Calu3 (cell line): ENCODE data around the gene CGRRF1. TPM values are rescaled to one million over a fixed set of nuclear protein-coding genes. Genes with fewer than 3 reads are reported as not detected.
A peak's percentile ranks its signal among the peaks of the same experiment; 100 is the strongest.

ENCODE experiments used
- BruUV-seq: library from RNA; stranded (reverse); fragments of 400-500 nt; replicated peaks from 2 replicates; lab custom pipeline; 2021; lab: Mats Ljungman, UMichigan
- CTCF ChIA-PET: fragments of 300-600 bp; sonication (Branson Sonifier 250); formaldehyde crosslinking; loops from one replicate; lab custom pipeline; 2022; ENCODE audit warnings: antibody characterized with exemption; lab: Charles Lee
- DNase-seq: peaks from one replicate; pipeline ENCODE4 v3.0.0; 2022
- H3K27ac Mint-ChIP-seq: one replicate; pipeline ENCODE4 v1.8.0; 2022; ENCODE audit warnings: mixed read lengths; ENCODE audit not compliant: unreplicated experiment
- H3K27me3 Mint-ChIP-seq: one replicate; pipeline ENCODE4 v1.8.0; 2022; ENCODE audit warnings: mixed read lengths; ENCODE audit not compliant: unreplicated experiment
- H3K36me3 Mint-ChIP-seq: one replicate; pipeline ENCODE4 v1.8.0; 2022; ENCODE audit warnings: mild to moderate bottlenecking, moderate library complexity, mixed read lengths; ENCODE audit not compliant: insufficient read depth, unreplicated experiment
- H3K4me1 Mint-ChIP-seq: one replicate; pipeline ENCODE4 v1.8.0; 2022; ENCODE audit warnings: mild to moderate bottlenecking, low read depth, mixed read lengths; ENCODE audit not compliant: unreplicated experiment
- H3K4me3 Mint-ChIP-seq: one replicate; pipeline ENCODE4 v1.8.0; 2022; ENCODE audit warnings: mild to moderate bottlenecking, low read depth, moderate library complexity, mixed read lengths; ENCODE audit not compliant: unreplicated experiment
- H3K9me3 Mint-ChIP-seq: one replicate; pipeline ENCODE4 v1.8.0; 2022; ENCODE audit warnings: low read depth, mixed read lengths; ENCODE audit not compliant: unreplicated experiment
- intact Hi-C: fragments of 100-400 bp; cut with micrococcal nuclease; formaldehyde crosslinking; loops from one replicate; pipeline ENCODE4 v1.10.0; 2022; ENCODE audit not compliant: unreplicated experiment
- total RNA-seq: library from RNA; stranded (reverse); gene quantifications from 2 replicates; pipeline ENCODE4 v1.2.3, GENCODE V29; 2022
- TF ChIP-seq, protein P1 (sequence below): fragments of 200-600 bp; IDR thresholded peaks from one replicate; pipeline ENCODE4 v1.8.0; 2022; ENCODE audit warnings: antibody characterized with exemption; ENCODE audit not compliant: unreplicated experiment

CGRRF1 gene
- total RNA-seq, 1 experiment from 2014 or later, result 12.4 TPM

GRCh38 chr14:54566410-54567223, 56.9 kb downstream of the CGRRF1 start, which contains the start of gene SAMD4A:
TSS of gene SAMD4A (plus strand) at chr14:54567128. CDS start at chr14:54567917, 789 bp downstream.
- Mint-ChIP-seq H3K4me1 (peaks cover 7% of the 10 kb centered on the region), H3K4me3 (peak within 1 kb of the TSS; percentile 92), H3K27me3 (no peaks in the 10 kb centered on the region), H3K9me3 (no peaks in the 10 kb centered on the region), H3K36me3 (peaks cover 37% of the 10 kb centered on the region), H3K27ac (peak within 1 kb of the TSS; percentile 80)
- TF ChIP-seq, protein P1, sequence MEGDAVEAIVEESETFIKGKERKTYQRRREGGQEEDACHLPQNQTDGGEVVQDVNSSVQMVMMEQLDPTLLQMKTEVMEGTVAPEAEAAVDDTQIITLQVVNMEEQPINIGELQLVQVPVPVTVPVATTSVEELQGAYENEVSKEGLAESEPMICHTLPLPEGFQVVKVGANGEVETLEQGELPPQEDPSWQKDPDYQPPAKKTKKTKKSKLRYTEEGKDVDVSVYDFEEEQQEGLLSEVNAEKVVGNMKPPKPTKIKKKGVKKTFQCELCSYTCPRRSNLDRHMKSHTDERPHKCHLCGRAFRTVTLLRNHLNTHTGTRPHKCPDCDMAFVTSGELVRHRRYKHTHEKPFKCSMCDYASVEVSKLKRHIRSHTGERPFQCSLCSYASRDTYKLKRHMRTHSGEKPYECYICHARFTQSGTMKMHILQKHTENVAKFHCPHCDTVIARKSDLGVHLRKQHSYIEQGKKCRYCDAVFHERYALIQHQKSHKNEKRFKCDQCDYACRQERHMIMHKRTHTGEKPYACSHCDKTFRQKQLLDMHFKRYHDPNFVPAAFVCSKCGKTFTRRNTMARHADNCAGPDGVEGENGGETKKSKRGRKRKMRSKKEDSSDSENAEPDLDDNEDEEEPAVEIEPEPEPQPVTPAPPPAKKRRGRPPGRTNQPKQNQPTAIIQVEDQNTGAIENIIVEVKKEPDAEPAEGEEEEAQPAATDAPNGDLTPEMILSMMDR, result no peak
- CTCF ChIA-PET, result interaction anchor here (0.6 to 5.3 kb wide), 7 partner anchors 57 to 207 kb away, joined by 3 to 81 read pairs (median 3); partner anchors contain the start of gene CGRRF1
- intact Hi-C loops, result no loop called here
- DNase-seq, result peak; percentile 72
- no TSS peak for BruUV-seq

DNA sequence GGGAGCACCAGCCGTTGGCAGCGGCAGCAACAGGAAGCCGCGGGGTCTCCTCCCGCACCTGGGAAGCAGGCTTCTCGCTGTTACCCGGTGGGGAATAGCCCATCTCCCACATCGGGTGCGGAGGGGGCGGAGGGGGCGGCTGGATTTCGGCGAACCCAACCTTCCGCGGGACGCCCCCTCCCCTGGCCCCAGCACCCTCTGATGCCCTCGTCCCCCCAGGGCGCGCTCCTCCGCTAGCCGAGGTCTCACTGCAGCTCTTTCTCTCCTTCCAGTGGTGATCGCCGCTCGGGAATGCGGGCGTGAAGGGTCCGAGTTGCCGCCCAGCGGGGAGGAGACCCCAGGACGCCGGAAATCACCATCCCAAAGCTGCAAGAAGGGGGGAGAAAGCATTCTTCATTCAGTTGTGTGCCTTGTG, 57.5 kb downstream of the CGRRF1 start:
- peak; percentile 39 for DNase-seq
- Mint-ChIP-seq H3K9me3 (peaks cover 3% of the 10 kb centered on the region), H3K27me3 (no peaks in the 10 kb centered on the region), H3K4me1 (peaks cover 7% of the 10 kb centered on the region), H3K27ac (peak overlapping the region; percentile 47), H3K4me3 (peak overlapping the region; percentile 92), H3K36me3 (peaks cover 37% of the 10 kb centered on the region)
- intact Hi-C loops, result no loop called here
- CTCF ChIA-PET, result interaction anchor here (0.6 to 5.3 kb wide), 4 partner anchors 58 to 206 kb away, joined by 3 to 81 read pairs (median 4); partner anchors contain the start of gene CGRRF1
- BruUV-seq, result TSS peak; percentile 5
- TF ChIP-seq, protein P1, result no peak

DNA sequence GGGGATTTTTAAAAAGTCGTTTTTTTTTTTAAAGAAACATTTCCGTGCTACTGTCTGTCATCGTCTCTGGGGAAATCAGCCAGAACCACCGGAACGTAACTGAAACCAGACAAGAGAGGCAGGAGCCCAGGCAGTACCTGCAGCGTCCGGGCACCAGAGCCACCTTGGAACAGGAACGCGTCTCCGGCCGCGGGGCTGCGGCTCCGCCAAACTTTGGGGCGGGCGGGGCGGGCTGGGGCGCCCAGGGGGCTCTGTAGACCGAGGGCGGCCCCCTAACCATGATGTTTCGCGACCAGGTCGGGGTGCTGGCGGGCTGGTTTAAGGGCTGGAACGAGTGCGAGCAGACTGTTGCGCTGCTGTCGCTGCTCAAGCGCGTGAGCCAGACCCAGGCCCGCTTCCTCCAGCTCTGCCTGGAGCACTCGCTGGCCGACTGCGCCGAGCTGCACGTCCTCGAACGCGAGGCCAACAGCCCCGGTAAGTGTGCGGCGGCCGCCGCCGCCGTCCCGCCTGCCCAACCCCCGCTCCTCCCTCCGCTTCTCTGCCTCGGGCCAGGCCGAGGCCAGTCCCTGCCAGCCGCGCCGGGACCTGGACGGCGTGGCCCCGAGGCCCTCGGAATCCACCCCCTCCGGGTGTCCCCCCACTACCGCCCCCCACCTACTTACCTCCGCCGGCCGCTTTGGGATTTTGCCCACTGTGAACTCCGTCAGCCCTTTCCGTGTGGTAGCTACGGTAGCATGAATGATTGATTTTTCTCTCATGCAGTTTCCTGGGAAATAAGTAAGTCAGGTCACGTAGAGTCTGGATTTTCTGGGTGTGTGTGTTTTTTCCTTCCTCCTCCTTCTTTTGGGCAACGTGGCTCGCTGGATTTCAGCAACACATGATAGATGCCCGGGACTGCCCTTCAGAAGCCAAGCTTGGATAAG, 58.2 kb downstream of the CGRRF1 start:
- H3K9me3 Mint-ChIP-seq, result peaks cover 5% of the 10 kb centered on the region
- peaks cover 37% of the 10 kb centered on the region for H3K36me3 Mint-ChIP-seq
- CTCF ChIA-PET, result interaction anchor here (0.6 to 5.3 kb wide), 7 partner anchors 9 to 206 kb away, joined by 3 to 81 read pairs (median 4); partner anchors contain the start of gene CGRRF1
- H3K4me1 Mint-ChIP-seq, result peaks cover 7% of the 10 kb centered on the region
- TF ChIP-seq, protein P1, result no peak
- peak overlapping the region; percentile 92 for H3K4me3 Mint-ChIP-seq
- H3K27ac Mint-ChIP-seq, result peak overlapping the region; percentile 47
- intact Hi-C loops, result no loop called here
- peak; percentile 40 for DNase-seq
- no TSS peak for BruUV-seq
- no peaks in the 10 kb centered on the region for H3K27me3 Mint-ChIP-seq
